Measurements from ENCODE around the gene XKR8. TPM values are rescaled to one million over a fixed set of nuclear protein-coding genes. Genes with fewer than 3 reads are reported as not detected.
A peak's percentile ranks its signal among the peaks of the same experiment; 100 is the strongest.

Gene XKR8
- total and polyA plus RNA-seq, 2 of the 13 experiments (the other 11 are each of a cell fraction or from before 2014, with no cell fraction given) = 5.4 to 6.3 TPM

GRCh38 chr1:27966402-27967105 is 6.8 kb downstream of the XKR8 start:
- TF ChIP-seq GATAD2A (CRISPR knock-in tag; IDR thresholded peaks at IDR 0.05) (no peak), ZNF558 (CRISPR knock-in tag; IDR thresholded peaks at IDR 0.05; ENCODE audit: borderline replicate concordance) (no peak), ZNF354B (CRISPR knock-in tag; IDR thresholded peaks at IDR 0.05) (no peak), NPAS2 (CRISPR knock-in tag; IDR thresholded peaks at IDR 0.05; ENCODE audit: borderline replicate concordance) (no peak), SRY (CRISPR knock-in tag; IDR thresholded peaks at IDR 0.05) (no peak), MEIS1 (CRISPR knock-in tag; IDR thresholded peaks at IDR 0.05; ENCODE audit: borderline replicate concordance) (no peak), CHD2 (IDR thresholded peaks at IDR 0.05; ENCODE audit: low read depth, low read length) (no peak), ZBTB39 (CRISPR knock-in tag; IDR thresholded peaks at IDR 0.05) (no peak), CERS6 (CRISPR knock-in tag; IDR thresholded peaks at IDR 0.05) (no peak), ARNT2 (CRISPR knock-in tag; IDR thresholded peaks at IDR 0.05; ENCODE audit: low read depth) (no peak), ZFYVE20 (CRISPR knock-in tag; IDR thresholded peaks at IDR 0.05; ENCODE audit: borderline replicate concordance, low read depth) (no peak), ZSCAN9 (CRISPR knock-in tag; IDR thresholded peaks at IDR 0.05; ENCODE audit: borderline replicate concordance) (no peak), AHDC1 (CRISPR knock-in tag; IDR thresholded peaks at IDR 0.05; ENCODE audit: borderline replicate concordance) (no peak), SALL2 (CRISPR knock-in tag; IDR thresholded peaks at IDR 0.05) (no peak)
- Histone ChIP-seq H2AFZ (ENCODE audit: low read length) (no peak overlapping the region), H3K36me3 (replicated peaks in 1 of 2; ENCODE audit: control insufficient read depth in 1 of 2, insufficient read depth in 2 of 2, low read length in 2 of 2) (peaks cover 2 to 8% of the 10 kb centered on the region in 2 experiments; a peak in 4 of 5 replicates), H3K4me1 (ENCODE audit: insufficient read depth, low read length) (peaks cover 1% of the 10 kb centered on the region; the same call in 1 of the 2 replicates), H3K4me2 (ENCODE audit: low read depth, low read length) (no peak overlapping the region), H3K27ac (ENCODE audit: extremely low read length, insufficient read depth, low read length) (no peak overlapping the region), H3K9me3 (ENCODE audit: low read length) (no peaks in the 10 kb centered on the region), H3K79me2 (ENCODE audit: insufficient read depth, low read length) (no peaks in the 10 kb centered on the region), H3K4me3 (replicated peaks in 1 of 3; ENCODE audit: insufficient read depth in 1 of 3, low read depth in 2 of 3, low read length in 3 of 3) (no peak overlapping the region), H3K27me3 (ENCODE audit: control insufficient read depth in 1 of 2, insufficient read depth in 2 of 2, low read length in 2 of 2) (no peaks in the 10 kb centered on the region), H3K9ac (ENCODE audit: insufficient read depth, low read depth, low read length) (no peak overlapping the region), H4K20me1 (ENCODE audit: insufficient read depth, low read length) (no peaks in the 10 kb centered on the region)
- no TSS peak for BruUV-seq (replicated peaks)
- in situ Hi-C loops (cut with HindIII; ENCODE audit: extremely low pct_ligation_motif_present, low pct_unique_long_range_greater_than_20kb) (no loop called here), intact Hi-C loops (cut with micrococcal nuclease; ENCODE audit: unreplicated experiment) (no loop called here)
- peak; percentile 23 for ATAC-seq
- 92% methylated on average over 22 of the region's 24 CpGs for WGBS (ENCODE audit: low lambda C conversion rate)
- ChIA-PET POLR2A (no interaction called here), CTCF (ENCODE audit: low intra/inter-chr PET ratio, low total read pairs) (no interaction called here)
- no peak for FAIRE-seq
- no peak for DNase-seq (ENCODE audit: low spot score)

Data from HepG2 (cell line).